Gastroesophageal sphincter (tissue), 3 donors: ENCODE measurements around the gene LRRC45.

Experiments used
- CTCF ChIP-seq, 4 experiments: fragments of 200-600 bp in 2 of 4; fragments of 450-650 bp in 2 of 4; sonication (generic) in 1 of 4; IDR thresholded peaks; one replicate each; pipeline ENCODE4 v1.5.1; 2017 to 2019; ENCODE audit warnings: antibody characterized with exemption in 4 of 4, mild to moderate bottlenecking in 2 of 4, moderate library complexity in 2 of 4
- POLR2AphosphoS5 ChIP-seq: sonication (generic); formaldehyde crosslinking; IDR thresholded peaks from one replicate; pipeline ENCODE4 v1.6.1; 2017; ENCODE audit warnings: antibody characterized with exemption

GRCh38 chr17:82007495-82008257 lies 15.4 kb upstream of the LRRC45 start:
- TF ChIP-seq POLR2AphosphoS5 = no peak
- no peak for TF ChIP-seq CTCF (IDR thresholded peaks at IDR 0.05)
